ENCODE results near the gene TNNC2. TPM values are rescaled to one million over a fixed set of nuclear protein-coding genes. Genes with fewer than 3 reads are reported as not detected.

Gene TNNC2
- total and polyA plus RNA-seq, 2 of the 13 experiments (the other 11 are each of a cell fraction or from before 2014, with no cell fraction given) = 1.8 to 4.7 TPM

DNA sequence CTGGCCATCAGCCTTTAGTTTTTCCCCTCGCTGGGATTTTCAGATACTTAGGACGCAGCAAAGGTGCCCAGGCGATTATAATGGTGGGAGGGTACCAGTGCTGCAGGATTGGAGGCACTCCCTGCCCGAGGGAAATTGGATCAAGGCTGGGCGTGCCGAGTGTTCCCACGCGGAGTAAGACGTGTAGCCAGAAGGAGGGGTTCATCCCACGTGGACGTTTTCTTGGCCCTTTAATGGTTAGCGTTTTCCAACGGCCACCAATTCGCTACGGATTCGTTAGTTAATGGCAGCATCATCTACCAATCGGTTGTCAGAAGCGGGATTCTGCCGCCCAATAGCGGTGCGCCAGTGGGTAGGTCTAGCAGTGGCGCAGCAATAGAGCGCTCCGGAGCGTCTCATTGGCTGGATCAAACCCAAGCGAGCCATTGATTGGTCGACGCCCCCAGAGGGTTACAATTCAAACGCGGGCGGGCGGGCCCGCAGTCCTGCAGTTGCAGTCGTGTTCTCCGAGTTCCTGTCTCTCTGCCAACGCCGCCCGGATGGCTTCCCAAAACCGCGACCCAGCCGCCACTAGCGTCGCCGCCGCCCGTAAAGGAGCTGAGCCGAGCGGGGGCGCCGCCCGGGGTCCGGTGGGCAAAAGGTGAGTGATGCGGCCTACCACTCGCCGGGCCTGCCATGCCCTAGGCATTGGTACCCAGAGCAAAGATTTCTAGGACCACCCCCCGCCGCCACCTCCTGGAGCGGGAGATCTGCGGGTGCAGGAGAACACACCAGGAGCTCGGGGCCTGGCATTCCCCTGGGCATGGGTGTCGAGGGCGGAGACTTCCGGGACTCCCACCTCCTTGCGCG lies 14.7 kb downstream of the TNNC2 start, which contains the start of gene UBE2C (continued):
- TF ChIP-seq, protein P1, sequence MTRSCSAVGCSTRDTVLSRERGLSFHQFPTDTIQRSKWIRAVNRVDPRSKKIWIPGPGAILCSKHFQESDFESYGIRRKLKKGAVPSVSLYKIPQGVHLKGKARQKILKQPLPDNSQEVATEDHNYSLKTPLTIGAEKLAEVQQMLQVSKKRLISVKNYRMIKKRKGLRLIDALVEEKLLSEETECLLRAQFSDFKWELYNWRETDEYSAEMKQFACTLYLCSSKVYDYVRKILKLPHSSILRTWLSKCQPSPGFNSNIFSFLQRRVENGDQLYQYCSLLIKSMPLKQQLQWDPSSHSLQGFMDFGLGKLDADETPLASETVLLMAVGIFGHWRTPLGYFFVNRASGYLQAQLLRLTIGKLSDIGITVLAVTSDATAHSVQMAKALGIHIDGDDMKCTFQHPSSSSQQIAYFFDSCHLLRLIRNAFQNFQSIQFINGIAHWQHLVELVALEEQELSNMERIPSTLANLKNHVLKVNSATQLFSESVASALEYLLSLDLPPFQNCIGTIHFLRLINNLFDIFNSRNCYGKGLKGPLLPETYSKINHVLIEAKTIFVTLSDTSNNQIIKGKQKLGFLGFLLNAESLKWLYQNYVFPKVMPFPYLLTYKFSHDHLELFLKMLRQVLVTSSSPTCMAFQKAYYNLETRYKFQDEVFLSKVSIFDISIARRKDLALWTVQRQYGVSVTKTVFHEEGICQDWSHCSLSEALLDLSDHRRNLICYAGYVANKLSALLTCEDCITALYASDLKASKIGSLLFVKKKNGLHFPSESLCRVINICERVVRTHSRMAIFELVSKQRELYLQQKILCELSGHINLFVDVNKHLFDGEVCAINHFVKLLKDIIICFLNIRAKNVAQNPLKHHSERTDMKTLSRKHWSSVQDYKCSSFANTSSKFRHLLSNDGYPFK (CRISPR knock-in tag; IDR thresholded peaks at IDR 0.05; ENCODE audit: borderline replicate concordance) = peak; percentile 75
- TF ChIP-seq ARHGAP35 (CRISPR knock-in tag; IDR thresholded peaks at IDR 0.05; ENCODE audit: borderline replicate concordance) = peak; percentile 89; the same call in 1 of the 2 replicates
- TF ChIP-seq ZNF253 (CRISPR knock-in tag; IDR thresholded peaks at IDR 0.05; ENCODE audit: borderline replicate concordance) = peak; percentile 85; the same call in 1 of the 2 replicates
- TF ChIP-seq ETV6 (CRISPR knock-in tag; conservative IDR thresholded peaks at IDR 0.05) = peak; percentile 20; the same call in 1 of the 2 replicates
- peak; percentile 97 for TF ChIP-seq POGK (CRISPR knock-in tag; conservative IDR thresholded peaks at IDR 0.05)
- TF ChIP-seq ATF1 (CRISPR knock-in tag; IDR thresholded peaks at IDR 0.05) = peak; percentile 30; the same call in 1 of the 2 replicates
- TF ChIP-seq AGO1 (IDR thresholded peaks at IDR 0.05; ENCODE audit: low read depth, low read length, poor library complexity, severe bottlenecking) = peak; percentile 69
- 0 out of 2 replicates have a peak, but pooled peaks have one; percentile 9 for TF ChIP-seq NKX3-1 (CRISPR knock-in tag; IDR thresholded peaks at IDR 0.05)
- no peak for TF ChIP-seq RXRA (CRISPR knock-in tag; IDR thresholded peaks at IDR 0.05)
- TF ChIP-seq, protein P2, sequence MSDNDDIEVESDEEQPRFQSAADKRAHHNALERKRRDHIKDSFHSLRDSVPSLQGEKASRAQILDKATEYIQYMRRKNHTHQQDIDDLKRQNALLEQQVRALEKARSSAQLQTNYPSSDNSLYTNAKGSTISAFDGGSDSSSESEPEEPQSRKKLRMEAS (IDR thresholded peaks at IDR 0.05) = peak; percentile 73
- no peak for TF ChIP-seq RELA (CRISPR knock-in tag; IDR thresholded peaks at IDR 0.05)
- 0 out of 2 replicates have a peak, but pooled peaks have one; percentile 41 for TF ChIP-seq BCL3 (CRISPR knock-in tag; IDR thresholded peaks at IDR 0.05)
- no peak for TF ChIP-seq TCF7L2 (IDR thresholded peaks at IDR 0.05; ENCODE audit: low read depth, low read length)
- peak; percentile 98 for TF ChIP-seq TFDP1 (CRISPR knock-in tag; IDR thresholded peaks at IDR 0.05; ENCODE audit: borderline replicate concordance)
- peak; percentile 88 for TF ChIP-seq KDM2A (CRISPR knock-in tag; IDR thresholded peaks at IDR 0.05; ENCODE audit: borderline replicate concordance, low read depth)
- peak; percentile 78 for TF ChIP-seq AKAP8 (CRISPR knock-in tag; IDR thresholded peaks at IDR 0.05)
- no peak for TF ChIP-seq ATF7 (IDR thresholded peaks at IDR 0.05)
- no peak for TF ChIP-seq ATF7 (CRISPR knock-in tag; IDR thresholded peaks at IDR 0.05)
- TF ChIP-seq POLR2A (IDR thresholded peaks at IDR 0.05; ENCODE audit: insufficient read depth in 1 of 2, low read depth in 2 of 2, low read length in 2 of 2) = peak; percentile 60 to 63; a peak in 3 of 4 replicates
- peak; percentile 95 for TF ChIP-seq BATF2 (CRISPR knock-in tag; IDR thresholded peaks at IDR 0.05)
- TF ChIP-seq ZFP90 (CRISPR knock-in tag; IDR thresholded peaks at IDR 0.05; ENCODE audit: borderline replicate concordance) = 0 out of 2 replicates have a peak, but pooled peaks have one; percentile 41
